Heart right ventricle (tissue), 16 donors: ENCODE results near the gene ACTR3. TPM values are rescaled to one million over a fixed set of nuclear protein-coding genes. Genes with fewer than 3 reads are reported as not detected.

Source experiments
- ATAC-seq, 8 donors: fragments of 200-7000 bp; cut with Tn5 transposase; one replicate each; pipeline ENCODE4 v1.9.1; 2020; ENCODE audit warnings: mild to moderate bottlenecking in 8 of 8, moderate library complexity in 8 of 8, moderate number of reproducible peaks in 1 of 8
- DNase-seq, 2 donors: peaks; one replicate each; pipeline ENCODE4 v3.0.0-alpha.2; 2020
- H3K27ac ChIP-seq, 10 donors: fragments of 200-600 bp; sonication (generic) in 2 of 10; one replicate each; pipeline versions ENCODE4 v1.5.0 to v1.8.0; 2020 to 2022; ENCODE audit warnings: mild to moderate bottlenecking in 3 of 10
- H3K27me3 ChIP-seq, 7 donors: fragments of 200-600 bp; one replicate each; pipeline ENCODE4 v1.8.0; 2021 to 2022; ENCODE audit warnings: mild to moderate bottlenecking in 2 of 7
- H3K36me3 ChIP-seq, 9 donors: fragments of 200-600 bp; sonication (generic) in 1 of 9; one replicate each; pipeline versions ENCODE4 v1.5.0 to v1.8.0; 2020 to 2022; ENCODE audit warnings: mild to moderate bottlenecking in 2 of 9
- H3K4me1 ChIP-seq, 9 donors: fragments of 200-600 bp; sonication (generic) in 1 of 9; one replicate each; pipeline versions ENCODE4 v1.5.0 to v1.8.0; 2020 to 2022; ENCODE audit warnings: mild to moderate bottlenecking in 4 of 9
- H3K4me3 ChIP-seq, 10 donors: fragments of 200-600 bp; sonication (generic) in 2 of 10; one replicate each; pipeline versions ENCODE4 v1.5.0 to v1.8.0; 2020 to 2022; ENCODE audit warnings: mild to moderate bottlenecking in 7 of 10, moderate library complexity in 2 of 10
- H3K9me3 ChIP-seq, 11 donors: fragments of 200-600 bp in 10 of 11; sonication (generic) in 2 of 11; one replicate each; pipeline versions ENCODE4 v1.5.0 to v1.8.0; 2013 to 2022; ENCODE audit warnings: mild to moderate bottlenecking in 2 of 11, control low read depth in 1 of 11, moderate library complexity in 1 of 11
- CTCF ChIP-seq, 9 donors: fragments of 200-600 bp; sonication (generic) in 2 of 9; IDR thresholded peaks; one replicate each; pipeline versions ENCODE4 v1.5.0 to v1.8.0; 2021 to 2022; ENCODE audit warnings: antibody characterized with exemption in 9 of 9, mild to moderate bottlenecking in 5 of 9, moderate library complexity in 1 of 9
- WGBS, 2 donors: extraction: QIAGEN DNeasy Blood & Tissue Kit; methylation state at CpG; one replicate each; pipeline ENCODE4 v1.1.7; 2013; ENCODE audit warnings: inconsistent platforms in 1 of 2; 5-methylcytosine and 5-hydroxymethylcytosine counted together
- intact Hi-C, 10 donors: fragments of 100-400 bp; cut with DNase I; formaldehyde crosslinking; loops; one replicate each; pipeline versions ENCODE4 v1.11.1 to v1.14.2; 2022
- polyA plus RNA-seq, 2 donors: library from polyadenylated mRNA; stranded (reverse); fragments of 200-250 nt; gene quantifications; one replicate each; pipeline ENCODE4 v1.2.3, GENCODE V29; 2013
- total RNA-seq, 10 donors: library from RNA; stranded (reverse); fragmentation: NEBNext Ultra II Directional in 3 of 10; extraction: Animal tissue kit (Norgen Biotek cat#: 25700) in 3 of 10; gene quantifications; one replicate each; pipeline versions ENCODE4 v1.2.1 to v1.2.4, GENCODE V29; 2021 to 2023
- donor health status: Arrhythmogenic right ventricular cardiomyopathy.
- donor health status: ischemic (EF 13 %, LVEDD 7.1; RV severe dilation, severe dysfunction).
- donor health status: healthy with polysubstance abuse.
- donor health status: DM: no; HTN: yes; CAD: no.
- donor health status: DM: no; HTN: no; CAD: no.
- donor health status: ischemic (EF 25% LVEDD 6.9; RV normal size, moderate dysfunction).
- donor health status: ischemic (EF 25% LVEDD 5.7; RV mildly dilated, moderate dysfunction).
- donor health status: healthy.
- donor health status: DM: yes; HTN: yes; CAD: no.
- donor health status: Ischemic cardiomyopathy.
- donor health status: ischemic (EF 35%, LVEDD 5.7; RV mildly dilated, moderate dysfunction).
- donor health status: nonischemic (EF 11% LVEDD 7.7; RV severe dilation, severe dysfunction).
- donor health status: DM: yes; HTN: yes; CAD: no.
- donor health status: PGD.
- donor health status: ischemic (EF 29% LVEDD 5.4; RV normal size, mild dysfunction).
- donor health status: nonischemic (EF 23%, LVEDD 6.1; RV moderate dilation, normal function).

The ACTR3 gene
- total and polyA plus RNA-seq, 12 donors, result 12.7 to 167 (median 112) TPM

- TF ChIP-seq CTCF (IDR thresholded peaks at IDR 0.05), result no peak
- Histone ChIP-seq H3K27me3 (peaks cover 0 to 2% (median 0%) of the 10 kb centered on the region in 7 donors), H3K9me3 (peaks cover 0 to 10% (median 0%) of the 10 kb centered on the region in 11 donors), H3K36me3 (no peaks in the 10 kb centered on the region), H3K4me3 (no peak overlapping the region), H3K4me1 (no peaks in the 10 kb centered on the region), H3K27ac (no peak overlapping the region)
- no peak for ATAC-seq
- DNase-seq, result no peak
- 80 to 82% methylated on average over 2 of the region's 2 CpGs for WGBS, 2 donors
- intact Hi-C loops, result no loop called here
These were observed 120.1 kb downstream of the ACTR3 start for GRCh38 chr2:114010001-114010400.

DNA sequence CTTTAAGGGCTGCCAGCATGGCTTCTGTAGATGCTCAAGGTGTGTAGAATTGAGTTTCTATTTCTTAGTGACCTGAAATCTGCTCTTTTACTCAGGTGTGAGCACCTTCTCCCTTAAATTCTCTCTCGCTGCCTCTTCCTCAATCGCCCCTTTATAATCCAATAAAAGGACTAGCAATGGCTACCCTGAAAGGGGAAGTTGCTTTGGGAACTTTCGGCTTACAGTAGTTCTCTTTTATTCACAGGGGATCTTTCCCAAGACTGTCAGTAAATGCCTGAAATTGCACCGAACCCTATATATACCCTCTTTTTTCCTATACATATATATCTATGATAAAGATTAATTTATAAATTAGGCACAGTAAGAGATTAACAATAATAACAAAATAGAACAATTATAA lies 121.8 kb downstream of the ACTR3 start:
- Histone ChIP-seq H3K9me3 (peaks cover 0 to 10% (median 0%) of the 10 kb centered on the region in 11 donors), H3K27ac (no peak overlapping the region), H3K4me1 (no peaks in the 10 kb centered on the region), H3K36me3 (no peaks in the 10 kb centered on the region), H3K27me3 (no peaks in the 10 kb centered on the region), H3K4me3 (no peak overlapping the region)
- DNase-seq, result no peak
- WGBS, 2 donors, result 59% methylated on average over 4 of the region's 4 CpGs
- intact Hi-C loops, result no loop called here
- ATAC-seq, result no peak
- no peak for TF ChIP-seq CTCF (IDR thresholded peaks at IDR 0.05)

Other genes starting within 250 kb of the ACTR3 start
- gene SLC35F5, start 133.4 kb upstream of the ACTR3 start, total RNA-seq, result 10 to 100 TPM; 52.9 to 67.1 (median 59.2) TPM
- 10 to 100 TPM; 18.3 to 21.0 TPM for gene SLC35F5, start 133.4 kb upstream of the ACTR3 start, polyA plus RNA-seq